AG09319 (cell line): ENCODE data around the gene SYCP3.

ENCODE experiments used
- DNase-seq: peaks from one replicate; pipeline ENCODE4 v3.0.0-alpha.2; 2010; ENCODE audit warnings: low read depth; ENCODE audit errors: extremely low read depth
- CTCF ChIP-seq: IDR thresholded peaks from 2 replicates; pipeline ENCODE4 v1.5.1; 2011; ENCODE audit warnings: low read depth, mild to moderate bottlenecking, inconsistent platforms, low read length, moderate library complexity

SYCP3 gene

GRCh38 chr12:101680240-101680639 is 59.0 kb downstream of the SYCP3 start:
- no peak for DNase-seq
- no peak for TF ChIP-seq CTCF
